Keratinocyte (primary cell): Measurements from ENCODE around the gene CEP290. TPM values are rescaled to one million over a fixed set of nuclear protein-coding genes. Genes with fewer than 3 reads are reported as not detected.

ENCODE experiments used
- DNase-seq: peaks from one replicate; pipeline ENCODE4 v3.0.0-alpha.2; 2011; ENCODE audit warnings: low read depth, missing footprints, low spot score
- FAIRE-seq: peaks from 2 replicates; lab custom pipeline; 2011; peaks lifted over from hg19 to GRCh38; lab: Jason Lieb, UNC
- H2AFZ ChIP-seq: 2 replicates; pipeline ENCODE4 v1.6.0; 2012; ENCODE audit warnings: low read length, control low read depth, inconsistent platforms; ENCODE audit not compliant: control insufficient read depth
- H3K27ac ChIP-seq: 2 replicates; pipeline ENCODE4 v1.5.1; 2011; ENCODE audit warnings: low read length; ENCODE audit not compliant: control insufficient read depth, insufficient read depth
- H3K27me3 ChIP-seq: 3 replicates; pipeline ENCODE4 v1.6.0; 2011; ENCODE audit warnings: low read length; ENCODE audit not compliant: control insufficient read depth, insufficient read depth; ENCODE audit errors: extremely low read depth
- H3K36me3 ChIP-seq, 2 experiments: 2 replicates in 1 of 2; 3 replicates in 1 of 2; pipeline ENCODE4 v1.5.1; 2011; ENCODE audit warnings: low read length in 2 of 2, mild to moderate bottlenecking in 1 of 2; ENCODE audit not compliant: control insufficient read depth in 2 of 2, insufficient read depth in 2 of 2; ENCODE audit errors: extremely low read depth in 1 of 2
- H3K4me1 ChIP-seq: 3 replicates; pipeline ENCODE4 v1.5.1; 2011; ENCODE audit warnings: low read length; ENCODE audit not compliant: control insufficient read depth, insufficient read depth; ENCODE audit errors: extremely low read depth
- H3K4me2 ChIP-seq: 3 replicates; pipeline ENCODE4 v1.6.0; 2011; ENCODE audit warnings: low read depth, low read length; ENCODE audit not compliant: control insufficient read depth, insufficient read depth; ENCODE audit errors: extremely low read depth
- H3K4me3 ChIP-seq, 3 experiments: fragments of 200-600 bp in 1 of 3; sonication (generic) in 1 of 3; 2 replicates in 2 of 3; 3 replicates in 1 of 3; pipeline ENCODE4 v1.5.1; 2011 to 2016; ENCODE audit warnings: low read length in 3 of 3, mild to moderate bottlenecking in 3 of 3, control low read depth in 2 of 3, inconsistent platforms in 1 of 3, low read depth in 1 of 3, mixed read lengths in 1 of 3, mixed run types in 1 of 3, moderate library complexity in 1 of 3; ENCODE audit not compliant: control insufficient read depth in 2 of 3, insufficient read depth in 2 of 3; ENCODE audit errors: extremely low read depth in 1 of 3
- H3K79me2 ChIP-seq: 2 replicates; pipeline ENCODE4 v1.6.0; 2012; ENCODE audit warnings: low read length; ENCODE audit not compliant: control insufficient read depth, insufficient read depth
- H3K9ac ChIP-seq: 3 replicates; pipeline ENCODE4 v1.6.0; 2011; ENCODE audit warnings: low read length; ENCODE audit not compliant: control insufficient read depth, insufficient read depth; ENCODE audit errors: extremely low read depth
- H3K9me1 ChIP-seq: 3 replicates; pipeline ENCODE4 v1.6.0; 2011; ENCODE audit warnings: low read length; ENCODE audit not compliant: control insufficient read depth, insufficient read depth; ENCODE audit errors: extremely low read depth
- H3K9me3 ChIP-seq: 2 replicates; pipeline ENCODE4 v1.5.1; 2012; ENCODE audit warnings: low read depth, low read length; ENCODE audit not compliant: control insufficient read depth
- H4K20me1 ChIP-seq: 3 replicates; pipeline ENCODE4 v1.6.0; 2011; ENCODE audit warnings: low read length; ENCODE audit not compliant: control insufficient read depth, insufficient read depth; ENCODE audit errors: extremely low read depth
- EZH2 ChIP-seq: IDR thresholded peaks from one replicate; pipeline ENCODE4 v1.6.1; 2012; ENCODE audit warnings: inconsistent platforms, mild to moderate bottlenecking, low read length, moderate library complexity
- dilution Hi-C: fragments of 300-500 bp; cut with MboI; formaldehyde crosslinking; loops from one replicate; pipeline ENCODE4 v1.7.0; 2020; ENCODE audit warnings: low sequenced_read_pairs; ENCODE audit not compliant: extremely low pct_ligation_motif_present
- polyA plus RNA-seq, 5 experiments: library from polyadenylated mRNA; depleted of rRNA in 3 of 5; stranded (reverse) in 3 of 5; stranded (forward) in 1 of 5; unstranded in 1 of 5; fragments of >200 nt; gene quantifications; 1 replicate in 1 of 5; 2 replicates in 3 of 5; 3 replicates in 1 of 5; pipeline versions ENCODE4 v1.2.1 to v1.2.3, GENCODE V29; 2011 to 2012; ENCODE audit warnings: missing spikeins in 2 of 5, low read depth in 1 of 5, low replicate concordance in 1 of 5
- TF ChIP-seq, protein P1 (sequence below), 3 experiments: IDR thresholded peaks in 1 of 3; conservative IDR thresholded peaks in 1 of 3; optimal IDR thresholded peaks in 1 of 3; 2 replicates in 2 of 3; 3 replicates in 1 of 3; pipeline versions ENCODE3 to v1.5.1; 2011; ENCODE audit warnings: low read length in 3 of 3, mild to moderate bottlenecking in 3 of 3, moderate library complexity in 2 of 3, control low read depth in 1 of 3, inconsistent platforms in 1 of 3; ENCODE audit not compliant: insufficient read depth in 2 of 3; ENCODE audit errors: extremely low read depth in 1 of 3

CEP290 gene
- polyA plus RNA-seq, 1 donor (not counting 4 experiments of a cell fraction or from before 2014, with no cell fraction given), result 5.6 TPM

GRCh38 chr12:88132392-88132791 is 9.5 kb downstream of the CEP290 start:
- Histone ChIP-seq H3K27ac (no peak overlapping the region), H2AFZ (no peak overlapping the region), H3K4me2 (no peak overlapping the region), H3K9ac (no peak overlapping the region), H3K36me3 (peaks cover 1 to 3% of the 10 kb centered on the region in 2 experiments), H3K9me1 (no peaks in the 10 kb centered on the region), H3K27me3 (no peaks in the 10 kb centered on the region), H3K9me3 (no peaks in the 10 kb centered on the region), H3K4me1 (no peaks in the 10 kb centered on the region), H3K79me2 (no peaks in the 10 kb centered on the region), H3K4me3 (no peak overlapping the region), H4K20me1 (no peaks in the 10 kb centered on the region)
- FAIRE-seq (no peak), DNase-seq (no peak)
- no peak for TF ChIP-seq EZH2
- TF ChIP-seq, protein P1, sequence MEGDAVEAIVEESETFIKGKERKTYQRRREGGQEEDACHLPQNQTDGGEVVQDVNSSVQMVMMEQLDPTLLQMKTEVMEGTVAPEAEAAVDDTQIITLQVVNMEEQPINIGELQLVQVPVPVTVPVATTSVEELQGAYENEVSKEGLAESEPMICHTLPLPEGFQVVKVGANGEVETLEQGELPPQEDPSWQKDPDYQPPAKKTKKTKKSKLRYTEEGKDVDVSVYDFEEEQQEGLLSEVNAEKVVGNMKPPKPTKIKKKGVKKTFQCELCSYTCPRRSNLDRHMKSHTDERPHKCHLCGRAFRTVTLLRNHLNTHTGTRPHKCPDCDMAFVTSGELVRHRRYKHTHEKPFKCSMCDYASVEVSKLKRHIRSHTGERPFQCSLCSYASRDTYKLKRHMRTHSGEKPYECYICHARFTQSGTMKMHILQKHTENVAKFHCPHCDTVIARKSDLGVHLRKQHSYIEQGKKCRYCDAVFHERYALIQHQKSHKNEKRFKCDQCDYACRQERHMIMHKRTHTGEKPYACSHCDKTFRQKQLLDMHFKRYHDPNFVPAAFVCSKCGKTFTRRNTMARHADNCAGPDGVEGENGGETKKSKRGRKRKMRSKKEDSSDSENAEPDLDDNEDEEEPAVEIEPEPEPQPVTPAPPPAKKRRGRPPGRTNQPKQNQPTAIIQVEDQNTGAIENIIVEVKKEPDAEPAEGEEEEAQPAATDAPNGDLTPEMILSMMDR (optimal IDR thresholded peaks at IDR 0.05 in 1 of 3, IDR thresholded peaks at IDR 0.05 in 1 of 3, conservative IDR thresholded peaks at IDR 0.05 in 1 of 3; ENCODE audit: extremely low read depth in 1 of 3, insufficient read depth in 2 of 3, low read length in 3 of 3), result no peak
- dilution Hi-C loops, result no loop called here

DNA sequence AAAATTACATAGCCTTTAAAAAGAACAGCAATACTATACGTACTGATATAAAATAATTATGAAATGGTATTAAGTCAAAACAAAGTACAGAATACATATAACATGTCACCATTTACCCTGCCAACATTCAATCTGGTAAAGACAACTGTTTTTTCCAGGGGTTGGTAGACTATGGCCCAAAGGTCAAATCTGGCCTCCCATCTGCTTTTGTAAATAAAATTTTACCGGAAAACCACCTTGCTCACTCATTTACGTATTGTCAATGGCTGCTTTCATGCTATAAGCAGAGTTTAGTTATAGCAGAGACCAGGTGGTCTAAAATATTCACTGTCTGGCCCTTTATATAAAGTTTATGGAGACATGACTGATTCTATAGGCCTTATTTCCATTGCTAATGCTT is 14.0 kb downstream of the CEP290 start:
- no peak overlapping the region for H3K4me2 ChIP-seq
- DNase-seq (no peak), FAIRE-seq (no peak)
- peaks cover 0 to 3% of the 10 kb centered on the region in 2 experiments for H3K36me3 ChIP-seq
- H3K79me2 ChIP-seq, result no peaks in the 10 kb centered on the region
- H3K27ac ChIP-seq, result no peak overlapping the region
- H3K4me3 ChIP-seq, result no peak overlapping the region
- no peaks in the 10 kb centered on the region for H3K4me1 ChIP-seq
- H3K9ac ChIP-seq, result no peak overlapping the region
- no peak overlapping the region for H2AFZ ChIP-seq
- dilution Hi-C loops, result no loop called here
- H3K27me3 ChIP-seq, result no peaks in the 10 kb centered on the region
- H3K9me1 ChIP-seq, result no peaks in the 10 kb centered on the region
- no peaks in the 10 kb centered on the region for H4K20me1 ChIP-seq
- TF ChIP-seq, protein P1 (optimal IDR thresholded peaks at IDR 0.05 in 1 of 3, IDR thresholded peaks at IDR 0.05 in 1 of 3, conservative IDR thresholded peaks at IDR 0.05 in 1 of 3; ENCODE audit: extremely low read depth in 1 of 3, insufficient read depth in 2 of 3, low read length in 3 of 3), result no peak
- TF ChIP-seq EZH2, result no peak
- no peaks in the 10 kb centered on the region for H3K9me3 ChIP-seq
